Measurements from ENCODE around the gene RRP12.

DNA sequence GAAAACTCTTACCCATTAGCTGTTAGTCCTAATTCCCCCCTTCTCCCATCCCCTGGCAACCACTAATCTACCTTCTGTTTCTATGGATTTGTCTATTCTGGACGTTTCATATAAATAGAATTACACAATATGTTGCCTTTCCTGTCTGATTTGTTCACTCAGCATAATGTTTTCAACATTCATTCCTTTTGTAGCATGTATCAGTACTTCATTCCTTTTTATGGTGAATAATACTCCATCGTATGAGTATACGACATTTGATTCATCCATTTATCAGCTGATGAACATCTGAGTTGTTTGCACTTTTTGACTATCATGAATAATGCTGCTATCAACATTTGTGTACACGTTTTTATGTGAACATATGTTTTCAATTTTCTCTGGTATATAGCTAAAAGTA lies 86.5 kb downstream of the RRP12 start:
- TF ChIP-seq TAF1 (IDR thresholded peaks at IDR 0.05; ENCODE audit: low read depth) = no peak
- TF ChIP-seq, protein P1, sequence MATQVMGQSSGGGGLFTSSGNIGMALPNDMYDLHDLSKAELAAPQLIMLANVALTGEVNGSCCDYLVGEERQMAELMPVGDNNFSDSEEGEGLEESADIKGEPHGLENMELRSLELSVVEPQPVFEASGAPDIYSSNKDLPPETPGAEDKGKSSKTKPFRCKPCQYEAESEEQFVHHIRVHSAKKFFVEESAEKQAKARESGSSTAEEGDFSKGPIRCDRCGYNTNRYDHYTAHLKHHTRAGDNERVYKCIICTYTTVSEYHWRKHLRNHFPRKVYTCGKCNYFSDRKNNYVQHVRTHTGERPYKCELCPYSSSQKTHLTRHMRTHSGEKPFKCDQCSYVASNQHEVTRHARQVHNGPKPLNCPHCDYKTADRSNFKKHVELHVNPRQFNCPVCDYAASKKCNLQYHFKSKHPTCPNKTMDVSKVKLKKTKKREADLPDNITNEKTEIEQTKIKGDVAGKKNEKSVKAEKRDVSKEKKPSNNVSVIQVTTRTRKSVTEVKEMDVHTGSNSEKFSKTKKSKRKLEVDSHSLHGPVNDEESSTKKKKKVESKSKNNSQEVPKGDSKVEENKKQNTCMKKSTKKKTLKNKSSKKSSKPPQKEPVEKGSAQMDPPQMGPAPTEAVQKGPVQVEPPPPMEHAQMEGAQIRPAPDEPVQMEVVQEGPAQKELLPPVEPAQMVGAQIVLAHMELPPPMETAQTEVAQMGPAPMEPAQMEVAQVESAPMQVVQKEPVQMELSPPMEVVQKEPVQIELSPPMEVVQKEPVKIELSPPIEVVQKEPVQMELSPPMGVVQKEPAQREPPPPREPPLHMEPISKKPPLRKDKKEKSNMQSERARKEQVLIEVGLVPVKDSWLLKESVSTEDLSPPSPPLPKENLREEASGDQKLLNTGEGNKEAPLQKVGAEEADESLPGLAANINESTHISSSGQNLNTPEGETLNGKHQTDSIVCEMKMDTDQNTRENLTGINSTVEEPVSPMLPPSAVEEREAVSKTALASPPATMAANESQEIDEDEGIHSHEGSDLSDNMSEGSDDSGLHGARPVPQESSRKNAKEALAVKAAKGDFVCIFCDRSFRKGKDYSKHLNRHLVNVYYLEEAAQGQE (IDR thresholded peaks at IDR 0.05; ENCODE audit: low read depth) = no peak
- TF ChIP-seq EP300 (IDR thresholded peaks at IDR 0.05; ENCODE audit: borderline replicate concordance) = no peak
- TF ChIP-seq YY1 (IDR thresholded peaks at IDR 0.05; ENCODE audit: low read depth) = no peak
- TF ChIP-seq FOXM1 (IDR thresholded peaks at IDR 0.05; ENCODE audit: borderline replicate concordance, low read depth) = no peak
- no peak for TF ChIP-seq CEBPB (IDR thresholded peaks at IDR 0.05)
- TF ChIP-seq, protein P2, sequence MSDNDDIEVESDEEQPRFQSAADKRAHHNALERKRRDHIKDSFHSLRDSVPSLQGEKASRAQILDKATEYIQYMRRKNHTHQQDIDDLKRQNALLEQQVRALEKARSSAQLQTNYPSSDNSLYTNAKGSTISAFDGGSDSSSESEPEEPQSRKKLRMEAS (IDR thresholded peaks at IDR 0.05) = no peak
- no peak for TF ChIP-seq EGR1 (IDR thresholded peaks at IDR 0.05)
- TF ChIP-seq RAD21 (IDR thresholded peaks at IDR 0.05; ENCODE audit: low read depth) = no peak
- no peak for TF ChIP-seq TCF12 (IDR thresholded peaks at IDR 0.05; ENCODE audit: low read depth)
